GM13977 (cell line): Measurements from ENCODE around the gene DRGX.

Experiments used
- DNase-seq: peaks from one replicate; pipeline ENCODE4 v3.0.0; 2012; ENCODE audit warnings: low spot score
- in situ Hi-C: fragments of 300-500 bp; cut with MboI; formaldehyde crosslinking; loops from one replicate; pipeline ENCODE4 v1.12.0; 2022; ENCODE audit warnings: low sequenced_read_pairs, low pct_unique_long_range_greater_than_20kb, mixed read lengths, inconsistent platforms; ENCODE audit not compliant: unreplicated experiment
- TF ChIP-seq, protein P1 (sequence below): IDR thresholded peaks from 2 replicates; pipeline ENCODE4 v1.5.1; 2012; ENCODE audit warnings: mild to moderate bottlenecking, control low read depth; ENCODE audit not compliant: insufficient read depth; ENCODE audit errors: extremely low read depth, missing control alignments

Gene DRGX

DNA sequence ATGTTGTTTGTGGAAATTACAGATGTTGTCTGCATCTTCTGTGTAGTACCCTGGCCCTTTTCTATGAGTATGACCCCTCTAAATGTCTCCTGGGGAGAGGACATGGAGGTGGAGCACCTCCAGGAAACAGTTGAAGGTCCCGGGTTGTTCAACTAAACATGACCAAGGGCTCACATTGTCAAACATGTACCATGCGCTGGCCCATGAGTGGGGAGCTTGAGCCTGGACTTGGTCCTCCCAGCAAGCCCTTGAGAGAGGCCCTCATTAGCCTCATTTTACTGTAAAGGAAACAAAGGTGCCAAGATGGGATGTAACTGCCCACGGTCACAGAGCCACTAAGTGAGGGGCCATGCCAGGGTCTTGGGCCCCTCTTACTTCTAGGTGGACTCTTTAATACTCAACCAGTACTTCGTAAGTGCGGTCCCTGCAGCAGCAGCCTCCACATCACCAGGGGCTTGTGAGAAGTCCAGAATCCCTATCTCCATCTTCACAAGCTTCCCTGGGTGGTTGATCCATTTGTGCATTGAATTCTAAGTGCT is 65.7 kb downstream of the DRGX start:
- in situ Hi-C loops, result no loop called here
- DNase-seq, result no peak
- TF ChIP-seq, protein P1, sequence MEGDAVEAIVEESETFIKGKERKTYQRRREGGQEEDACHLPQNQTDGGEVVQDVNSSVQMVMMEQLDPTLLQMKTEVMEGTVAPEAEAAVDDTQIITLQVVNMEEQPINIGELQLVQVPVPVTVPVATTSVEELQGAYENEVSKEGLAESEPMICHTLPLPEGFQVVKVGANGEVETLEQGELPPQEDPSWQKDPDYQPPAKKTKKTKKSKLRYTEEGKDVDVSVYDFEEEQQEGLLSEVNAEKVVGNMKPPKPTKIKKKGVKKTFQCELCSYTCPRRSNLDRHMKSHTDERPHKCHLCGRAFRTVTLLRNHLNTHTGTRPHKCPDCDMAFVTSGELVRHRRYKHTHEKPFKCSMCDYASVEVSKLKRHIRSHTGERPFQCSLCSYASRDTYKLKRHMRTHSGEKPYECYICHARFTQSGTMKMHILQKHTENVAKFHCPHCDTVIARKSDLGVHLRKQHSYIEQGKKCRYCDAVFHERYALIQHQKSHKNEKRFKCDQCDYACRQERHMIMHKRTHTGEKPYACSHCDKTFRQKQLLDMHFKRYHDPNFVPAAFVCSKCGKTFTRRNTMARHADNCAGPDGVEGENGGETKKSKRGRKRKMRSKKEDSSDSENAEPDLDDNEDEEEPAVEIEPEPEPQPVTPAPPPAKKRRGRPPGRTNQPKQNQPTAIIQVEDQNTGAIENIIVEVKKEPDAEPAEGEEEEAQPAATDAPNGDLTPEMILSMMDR, result no peak

DNA sequence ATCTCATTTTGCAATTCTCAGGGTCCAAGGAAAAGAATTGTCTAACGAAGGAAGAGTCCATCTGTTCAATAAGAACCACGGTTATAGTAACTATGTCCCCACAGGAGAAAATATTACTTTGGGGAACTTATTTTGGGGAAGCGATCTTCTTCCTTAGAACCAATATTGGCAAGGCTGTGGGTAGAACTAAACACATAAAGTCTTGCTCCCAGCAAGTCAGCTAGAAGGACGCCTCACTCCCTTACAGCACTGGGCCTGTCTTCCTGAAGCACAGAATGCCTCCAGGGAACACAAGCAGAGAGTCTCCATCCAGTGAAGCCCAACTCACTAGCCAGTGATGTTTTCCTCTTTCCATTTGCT is 66.8 kb downstream of the DRGX start:
- TF ChIP-seq, protein P1, result no peak
- in situ Hi-C loops, result no loop called here
- no peak for DNase-seq

DNA sequence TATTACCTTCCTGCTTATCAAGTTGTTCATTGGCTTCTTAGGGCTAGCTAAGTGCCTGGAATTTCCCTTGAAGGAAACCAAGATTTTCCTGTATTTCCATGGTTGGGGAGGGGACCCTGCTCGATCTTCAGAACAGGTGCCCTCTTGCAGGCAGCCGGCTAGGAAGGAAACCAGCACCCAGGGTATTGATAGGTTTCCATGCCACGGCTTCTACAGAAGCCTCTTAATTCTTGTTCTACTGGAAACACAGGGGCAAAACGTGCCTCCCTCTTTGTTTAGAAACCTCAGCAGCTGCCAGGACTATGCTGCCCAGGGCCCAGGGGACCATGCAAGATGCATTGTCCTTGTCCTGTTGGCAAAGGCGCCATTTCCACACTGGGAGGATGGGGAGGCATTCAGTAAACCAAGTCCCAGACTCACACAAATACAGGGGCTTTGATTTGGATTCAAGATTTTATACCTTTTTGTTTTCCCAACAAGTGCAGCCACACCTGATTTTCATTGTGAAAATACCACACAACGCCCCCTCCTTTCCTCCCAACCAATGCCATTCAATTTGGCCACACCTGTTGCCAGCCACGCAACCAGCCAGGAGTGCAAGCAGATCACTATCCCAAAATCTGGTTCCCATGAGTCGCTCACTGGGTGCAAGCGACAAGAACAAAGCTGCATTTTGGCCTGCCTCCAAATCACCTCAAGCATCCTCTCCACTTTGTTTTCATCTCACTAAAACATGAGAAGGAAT is 67.3 kb downstream of the DRGX start:
- TF ChIP-seq, protein P1, result no peak
- no peak for DNase-seq
- in situ Hi-C loops, result no loop called here

DNA sequence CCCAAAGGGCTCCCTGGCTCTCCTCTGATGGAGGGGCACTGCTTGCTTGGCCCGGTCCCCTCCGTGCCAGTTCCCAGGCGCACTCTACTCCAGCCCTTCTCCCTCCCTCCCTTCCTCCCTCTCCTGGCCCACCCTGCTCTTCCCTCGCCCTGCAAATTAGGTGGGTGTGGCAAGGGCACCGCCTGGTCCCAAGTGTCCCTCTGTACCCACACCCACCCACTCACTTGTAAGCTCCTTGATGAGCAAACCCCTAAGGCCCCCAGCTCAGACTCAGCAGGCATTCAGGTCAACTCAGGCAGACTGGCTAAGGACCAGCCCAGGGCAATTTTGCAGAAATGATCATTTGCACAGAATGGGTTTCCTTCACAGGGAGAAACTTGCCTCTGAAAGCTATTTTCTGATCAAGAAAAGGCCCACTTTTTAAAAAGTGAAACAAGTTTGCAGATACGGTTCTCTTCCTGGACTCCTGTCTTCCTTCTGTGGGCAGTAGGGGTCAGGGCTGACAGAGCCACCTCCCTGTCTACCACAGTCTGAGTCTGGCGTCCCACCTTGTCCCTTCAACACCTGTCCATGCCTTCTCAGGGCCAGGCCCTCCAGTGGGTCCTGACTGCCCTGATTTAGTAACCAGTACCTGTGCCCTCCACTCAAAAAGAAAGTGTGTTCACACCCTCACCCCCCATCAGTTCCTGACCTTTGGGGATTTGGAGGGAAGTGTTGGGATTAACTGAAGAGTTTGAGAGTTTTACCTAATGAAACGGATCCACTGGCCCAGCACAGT is 68.7 kb downstream of the DRGX start:
- DNase-seq, result no peak
- TF ChIP-seq, protein P1, result no peak
- in situ Hi-C loops, result no loop called here

DNA sequence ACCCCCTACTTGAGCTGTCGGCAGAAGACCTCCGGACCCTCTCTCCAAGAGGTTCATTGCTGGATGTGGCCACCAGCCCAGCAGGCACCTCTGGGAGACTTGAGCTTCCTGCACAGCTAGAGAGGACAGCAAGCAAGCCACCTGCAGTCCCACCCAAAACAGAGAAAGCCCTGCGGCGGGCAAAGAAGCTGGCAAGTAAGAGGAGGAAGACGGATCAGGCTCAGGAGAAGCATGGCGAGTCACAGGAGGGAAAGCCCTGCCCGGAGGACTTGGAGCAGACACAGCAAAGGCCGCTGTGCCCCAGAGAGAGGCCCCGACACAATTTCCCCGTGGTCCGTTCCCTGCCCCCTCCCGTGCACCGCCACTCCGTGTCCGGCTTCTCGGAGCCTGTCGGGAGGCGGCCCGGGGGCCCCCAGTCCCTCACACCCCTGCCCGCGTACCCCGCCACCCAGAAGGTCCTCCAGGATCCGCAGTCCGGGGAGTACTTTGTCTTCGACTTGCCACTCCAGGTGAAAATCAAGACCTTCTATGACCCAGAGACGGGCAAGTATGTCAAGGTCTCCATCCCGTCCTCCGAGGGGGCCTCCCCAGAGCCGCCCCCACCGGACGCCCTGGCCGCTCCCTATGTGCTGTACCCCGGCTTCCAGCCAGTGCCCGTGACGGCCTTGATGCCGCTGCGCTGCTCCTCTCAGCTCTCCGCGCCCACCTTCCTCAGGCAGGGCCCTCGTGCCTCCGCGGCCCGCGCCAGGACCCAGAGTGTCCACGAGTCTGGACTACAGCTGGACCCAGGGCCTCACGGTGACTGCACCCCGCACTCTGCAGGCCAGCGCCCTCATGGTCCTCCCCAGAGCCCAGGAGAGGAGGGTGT is 69.7 kb downstream of the DRGX start:
- TF ChIP-seq, protein P1, result no peak

More for the DNA sequence above, 69.7 kb downstream of the DRGX start:
- DNase-seq, result no peak
- in situ Hi-C loops, result no loop called here
